ENCODE data around the gene RNF167.

Gene RNF167
- total RNA-seq = 23.2 to 47.6 (median 30.5) reads per million in 18 experiments

DNA sequence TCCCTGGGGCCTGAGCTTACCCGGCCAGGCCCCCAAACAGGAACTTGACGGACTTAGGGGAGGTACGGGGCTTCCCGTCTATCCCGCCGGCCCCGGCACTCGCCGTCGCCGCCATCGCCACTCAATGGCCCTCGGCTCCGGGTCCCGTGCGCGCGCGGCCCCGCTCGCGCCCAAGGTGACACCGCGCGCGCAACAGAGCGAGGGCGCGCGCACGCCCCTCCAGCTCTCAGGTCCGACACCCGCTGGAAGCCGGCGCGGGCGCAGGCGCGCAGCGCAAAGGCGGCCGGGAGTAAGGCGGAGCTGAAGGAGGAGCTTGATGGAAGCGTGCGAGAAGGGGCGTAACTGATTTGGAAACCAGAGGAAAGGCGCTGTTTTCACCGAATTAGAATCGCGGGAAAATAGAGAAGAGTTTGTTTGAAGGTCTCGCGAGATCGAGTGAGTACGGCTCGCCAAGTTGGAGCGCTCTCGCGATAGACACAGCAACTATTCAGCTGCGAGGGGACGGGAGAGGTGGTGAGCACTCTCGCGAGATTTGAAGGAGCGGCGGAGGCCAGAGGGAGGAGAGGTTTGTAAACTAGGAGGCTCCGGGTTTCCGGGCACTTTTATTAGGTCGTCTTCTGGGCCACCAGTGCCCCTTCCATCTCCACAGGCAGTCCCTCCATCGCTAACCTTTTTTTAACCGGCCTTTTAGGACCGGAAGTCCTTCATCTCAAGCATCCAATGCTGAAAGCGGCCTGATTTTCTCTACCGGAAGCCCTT, at the start of gene RNF167, which contains the start of gene SLC25A11:
Gene RNF167 (plus strand): TSS at position 473 of the 759 bp plus-strand sequence. CDS start 642 bp downstream, outside the sequence.
Gene SLC25A11 (minus strand): TSS at position 251 of the 759 bp plus-strand sequence. CDS start 136 bp downstream, at position 115.
- DNase-seq = peak; percentile 99 to 100

GRCh38 chr17:4891411-4892410, 48.4 kb upstream of the RNF167 start:
- DNase-seq = no peak

GRCh38 chr17:4892499-4893221, 47.4 kb upstream of the RNF167 start:
- DNase-seq = no peak

DNA sequence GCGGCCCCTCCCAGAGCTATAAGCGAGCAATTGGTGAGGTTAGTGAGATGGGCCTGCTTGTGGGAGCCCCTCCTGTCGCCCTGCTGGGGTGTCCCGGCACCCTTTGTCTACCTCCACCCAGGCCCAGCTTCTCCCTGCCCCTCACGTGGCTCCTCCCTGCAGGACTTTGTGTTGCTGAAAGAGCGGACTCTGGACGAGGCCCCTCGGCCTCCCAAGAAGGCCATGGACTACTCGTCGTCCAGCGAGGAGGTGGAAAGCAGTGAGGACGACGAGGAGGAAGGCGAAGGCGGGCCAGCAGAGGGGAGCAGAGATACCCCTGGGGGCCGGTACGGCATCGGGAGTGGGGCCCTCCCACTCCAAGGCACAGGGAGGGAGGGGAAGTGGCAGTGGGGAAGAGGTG, 46.8 kb upstream of the RNF167 start:
- no peak for DNase-seq

GRCh38 chr17:4893721-4894560, 46.1 kb upstream of the RNF167 start:
- no peak for DNase-seq

GRCh38 chr17:4895121-4895520, 44.9 kb upstream of the RNF167 start:
- DNase-seq = no peak

DNA sequence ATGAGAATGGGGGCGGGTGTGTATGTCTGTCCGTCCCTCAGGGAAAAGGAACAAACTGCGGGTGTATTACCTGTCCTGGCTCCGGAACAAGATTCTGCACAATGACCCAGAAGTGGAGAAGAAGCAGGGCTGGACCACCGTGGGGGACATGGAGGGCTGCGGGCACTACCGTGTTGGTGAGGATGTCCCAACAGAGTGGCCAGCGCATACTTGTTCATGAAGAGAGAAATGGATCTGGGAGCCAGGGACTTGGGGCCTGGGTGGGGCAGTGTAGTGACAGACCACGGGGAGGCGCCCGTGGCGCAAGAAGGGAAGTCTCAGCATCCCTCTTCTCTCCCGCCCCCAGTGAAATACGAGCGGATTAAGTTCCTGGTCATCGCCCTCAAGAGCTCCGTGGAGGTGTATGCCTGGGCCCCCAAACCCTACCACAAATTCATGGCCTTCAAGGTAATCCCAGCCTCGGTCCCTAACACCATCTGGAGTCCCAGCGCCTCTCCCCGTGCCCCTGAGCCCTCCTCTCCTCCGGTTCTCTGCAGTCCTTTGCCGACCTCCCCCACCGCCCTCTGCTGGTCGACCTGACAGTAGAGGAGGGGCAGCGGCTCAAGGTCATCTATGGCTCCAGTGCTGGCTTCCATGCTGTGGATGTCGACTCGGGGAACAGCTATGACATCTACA, 44.3 kb upstream of the RNF167 start:
- peak; percentile 62 to 67 for DNase-seq

GRCh38 chr17:4896332-4897197, 43.5 kb upstream of the RNF167 start:
- DNase-seq = no peak

GRCh38 chr17:4897198-4897687, 42.8 kb upstream of the RNF167 start:
- no peak for DNase-seq

- no peak for DNase-seq
Measured at GRCh38 chr17:4897785-4898184, 42.3 kb upstream of the RNF167 start.

- DNase-seq = no peak
Measured at GRCh38 chr17:4898351-4898750, 41.7 kb upstream of the RNF167 start.

DNA sequence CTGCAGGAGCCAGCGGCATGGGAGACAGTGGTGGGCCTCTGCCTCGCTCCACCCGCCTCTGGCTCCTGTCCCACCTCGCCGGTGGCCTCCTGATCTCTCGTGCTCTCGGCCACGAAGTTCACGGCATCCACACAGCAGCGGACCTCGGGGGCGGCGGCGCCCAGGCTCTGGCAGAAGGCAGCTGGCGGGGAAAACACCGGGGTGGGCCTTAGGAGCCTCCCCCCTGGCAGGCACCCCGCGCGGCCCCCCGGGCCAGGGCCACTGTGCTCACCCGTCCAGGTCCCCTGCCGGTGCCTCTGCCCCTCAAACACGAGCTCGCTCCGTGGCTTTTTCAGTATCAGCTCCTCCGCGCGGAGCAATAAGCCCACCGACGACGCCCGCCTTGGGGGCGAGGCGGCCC, 41.1 kb upstream of the RNF167 start:
- no peak for DNase-seq

DNA sequence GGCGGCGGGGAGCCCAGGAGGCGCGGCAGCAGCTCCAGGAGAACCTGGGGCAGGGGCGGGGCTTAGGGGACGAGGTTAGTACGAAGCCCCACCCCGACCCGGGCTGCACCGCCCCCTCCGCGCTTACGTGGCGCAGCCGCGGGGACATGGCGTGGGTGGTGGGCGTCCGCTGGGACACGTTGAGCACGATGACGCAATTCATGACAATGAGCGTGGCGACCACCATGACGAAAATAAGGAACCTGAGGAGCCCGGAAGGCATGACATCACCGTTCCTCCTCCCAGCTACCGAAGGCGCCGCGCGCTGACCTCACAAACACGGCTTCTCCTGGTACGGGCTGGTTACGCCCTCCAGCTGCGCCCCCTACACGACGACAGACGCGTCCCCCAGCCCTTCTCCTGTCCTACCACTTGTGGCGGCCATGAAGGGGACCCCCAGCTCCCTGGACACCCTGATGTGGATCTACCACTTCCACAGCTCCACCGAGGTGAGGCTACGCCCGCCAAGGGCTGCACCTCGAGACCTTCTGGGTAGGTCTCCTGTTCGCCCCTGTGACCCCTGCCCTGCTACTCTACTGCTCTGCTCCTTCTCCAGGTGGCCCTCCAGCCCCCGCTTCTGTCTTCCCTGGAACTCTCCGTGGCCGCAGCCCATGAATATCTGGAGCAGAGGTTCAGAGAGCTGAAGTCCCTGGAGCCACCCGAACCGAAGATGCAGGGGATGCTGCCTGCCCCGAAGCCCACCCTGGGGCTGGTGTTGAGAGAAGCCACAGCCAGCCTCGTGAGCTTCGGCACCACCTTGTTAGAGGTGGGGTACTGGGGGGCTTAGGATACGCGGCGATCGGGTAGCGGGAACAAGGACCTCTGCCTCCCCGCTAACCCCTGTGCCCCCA, 40.5 kb upstream of the RNF167 start, which contains the start of gene C17orf107:
Gene C17orf107 (plus strand): TSS at position 196 of the 890 bp plus-strand sequence. CDS start 227 bp downstream, at position 423.
- peak; percentile 96 to 98 for DNase-seq

DNA sequence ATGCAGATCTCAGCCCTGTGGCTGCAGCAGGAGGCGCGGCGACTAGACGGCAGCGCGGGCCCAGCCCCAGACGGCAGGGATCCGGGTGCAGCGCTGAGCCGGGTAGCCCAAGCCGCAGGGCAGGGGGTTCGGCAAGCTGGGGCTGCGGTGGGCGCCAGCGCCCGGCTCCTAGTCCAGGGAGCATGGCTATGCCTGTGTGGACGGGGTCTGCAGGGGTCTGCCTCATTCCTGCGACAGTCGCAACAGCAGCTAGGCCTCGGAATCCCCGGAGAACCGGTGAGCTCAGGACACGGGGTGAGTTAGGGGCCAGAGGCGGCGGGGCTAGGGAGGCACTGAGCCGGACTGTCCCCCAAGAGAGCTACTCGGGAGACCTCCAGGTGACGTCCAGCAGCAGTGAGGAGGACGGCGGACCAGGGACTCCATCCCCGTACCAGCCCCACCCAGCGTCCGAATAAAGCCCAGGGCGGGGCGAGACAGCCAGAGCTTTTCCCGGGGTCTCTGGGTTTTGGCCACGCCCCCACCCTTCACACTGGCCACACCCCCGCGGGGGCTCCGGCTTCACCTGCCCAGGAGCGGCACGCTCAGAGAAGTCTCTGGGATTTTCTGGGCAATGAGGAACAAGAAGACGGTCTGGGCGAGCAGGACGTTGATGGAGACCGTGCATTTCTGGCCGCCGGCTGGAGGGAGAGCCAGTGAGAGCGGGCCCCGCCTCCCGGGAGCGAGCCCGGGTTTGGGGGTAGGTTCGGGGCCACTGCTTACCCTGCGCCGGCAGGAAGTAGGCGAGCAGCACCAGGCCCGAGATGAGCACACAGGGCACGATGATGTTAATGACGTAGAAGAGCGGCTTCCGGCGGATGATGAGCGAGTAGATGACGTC, 39.6 kb upstream of the RNF167 start:
- DNase-seq = peak; percentile 41 to 42

GRCh38 chr17:4901108-4901647, 38.9 kb upstream of the RNF167 start:
- DNase-seq = no peak

- peak; percentile 83 to 84 for DNase-seq
Measured at GRCh38 chr17:4901648-4902344, 38.3 kb upstream of the RNF167 start.
